MM.1S (cell line): ENCODE results near the gene CARD16.
"Not testable (repeated sequence)": the region's sequence is repeated elsewhere in the genome, so short reads cannot be mapped to it uniquely, and the experiment has no call there.

ENCODE experiments used
- DNase-seq: peaks from one replicate; pipeline ENCODE4 v3.0.0-alpha.2; 2015
- H2AFZ ChIP-seq: fragments of 300-600 bp; sonication (generic); 2 replicates; pipeline ENCODE4 v1.6.0; 2016; ENCODE audit warnings: antibody characterized with exemption, low read length
- H3F3A ChIP-seq: fragments of 300-600 bp; sonication (generic); 2 replicates; pipeline ENCODE4 v1.6.1; 2016; ENCODE audit warnings: mild to moderate bottlenecking, antibody characterized with exemption, low read length, moderate library complexity, mixed read lengths; ENCODE audit not compliant: insufficient read depth
- H3K27ac ChIP-seq: fragments of 300-600 bp; sonication (generic); 2 replicates; pipeline ENCODE4 v1.5.1; 2016; ENCODE audit warnings: mild to moderate bottlenecking, low read length
- H3K27me3 ChIP-seq: fragments of 300-600 bp; sonication (generic); replicated peaks from 2 replicates; pipeline ENCODE4 v1.6.0; 2016; ENCODE audit warnings: low read length; ENCODE audit not compliant: insufficient read depth
- H3K36me3 ChIP-seq: fragments of 300-600 bp; sonication (generic); replicated peaks from 2 replicates; pipeline ENCODE4 v1.6.1; 2016; ENCODE audit warnings: mild to moderate bottlenecking, low read length, mixed read lengths; ENCODE audit not compliant: insufficient read depth
- H3K4me1 ChIP-seq: fragments of 300-600 bp; sonication (generic); 2 replicates; pipeline ENCODE4 v1.6.1; 2016; ENCODE audit warnings: low read length, mixed read lengths
- H3K4me2 ChIP-seq: fragments of 300-600 bp; sonication (generic); 2 replicates; pipeline ENCODE4 v1.6.0; 2016; ENCODE audit warnings: low read depth, low read length
- H3K4me3 ChIP-seq: fragments of 300-600 bp; sonication (generic); 2 replicates; pipeline ENCODE4 v1.5.1; 2016; ENCODE audit warnings: low read length, mixed read lengths
- H3K79me2 ChIP-seq: fragments of 300-600 bp; sonication (generic); 2 replicates; pipeline ENCODE4 v1.6.1; 2016; ENCODE audit warnings: mixed run types, low read length, mixed read lengths
- H3K9ac ChIP-seq: fragments of 300-600 bp; sonication (generic); 2 replicates; pipeline ENCODE4 v1.6.1; 2016; ENCODE audit warnings: low read length, mixed read lengths
- H3K9me2 ChIP-seq: fragments of 300-600 bp; sonication (generic); replicated peaks from 2 replicates; pipeline ENCODE4 v1.6.1; 2016; ENCODE audit warnings: mild to moderate bottlenecking, low read length, mixed read lengths; ENCODE audit not compliant: insufficient read depth
- H3K9me3 ChIP-seq: fragments of 300-600 bp; sonication (generic); replicated peaks from 2 replicates; pipeline ENCODE4 v1.6.1; 2016; ENCODE audit warnings: mild to moderate bottlenecking, low read length, mixed read lengths; ENCODE audit not compliant: insufficient read depth
- H4K20me1 ChIP-seq: fragments of 300-600 bp; sonication (generic); 2 replicates; pipeline ENCODE4 v1.6.1; 2016; ENCODE audit warnings: mild to moderate bottlenecking, low read length, moderate library complexity, mixed read lengths; ENCODE audit not compliant: insufficient read depth
- EZH2 ChIP-seq: fragments of 300-600 bp; sonication (generic); optimal IDR thresholded peaks from 2 replicates; pipeline ENCODE3; 2017; ENCODE audit warnings: low read depth, mild to moderate bottlenecking, antibody characterized with exemption, low read length, mixed read lengths
- EZH2phosphoT487 ChIP-seq: fragments of 300-600 bp; sonication (generic); IDR thresholded peaks from 2 replicates; pipeline ENCODE4 v1.6.1; 2018; ENCODE audit warnings: antibody characterized with exemption, low read length
- TF ChIP-seq, protein P1 (sequence below): fragments of 300-600 bp; sonication (generic); IDR thresholded peaks from 2 replicates; pipeline ENCODE4 v1.5.1; 2016; ENCODE audit warnings: antibody characterized with exemption, low read length, mixed read lengths

CARD16 gene

DNA sequence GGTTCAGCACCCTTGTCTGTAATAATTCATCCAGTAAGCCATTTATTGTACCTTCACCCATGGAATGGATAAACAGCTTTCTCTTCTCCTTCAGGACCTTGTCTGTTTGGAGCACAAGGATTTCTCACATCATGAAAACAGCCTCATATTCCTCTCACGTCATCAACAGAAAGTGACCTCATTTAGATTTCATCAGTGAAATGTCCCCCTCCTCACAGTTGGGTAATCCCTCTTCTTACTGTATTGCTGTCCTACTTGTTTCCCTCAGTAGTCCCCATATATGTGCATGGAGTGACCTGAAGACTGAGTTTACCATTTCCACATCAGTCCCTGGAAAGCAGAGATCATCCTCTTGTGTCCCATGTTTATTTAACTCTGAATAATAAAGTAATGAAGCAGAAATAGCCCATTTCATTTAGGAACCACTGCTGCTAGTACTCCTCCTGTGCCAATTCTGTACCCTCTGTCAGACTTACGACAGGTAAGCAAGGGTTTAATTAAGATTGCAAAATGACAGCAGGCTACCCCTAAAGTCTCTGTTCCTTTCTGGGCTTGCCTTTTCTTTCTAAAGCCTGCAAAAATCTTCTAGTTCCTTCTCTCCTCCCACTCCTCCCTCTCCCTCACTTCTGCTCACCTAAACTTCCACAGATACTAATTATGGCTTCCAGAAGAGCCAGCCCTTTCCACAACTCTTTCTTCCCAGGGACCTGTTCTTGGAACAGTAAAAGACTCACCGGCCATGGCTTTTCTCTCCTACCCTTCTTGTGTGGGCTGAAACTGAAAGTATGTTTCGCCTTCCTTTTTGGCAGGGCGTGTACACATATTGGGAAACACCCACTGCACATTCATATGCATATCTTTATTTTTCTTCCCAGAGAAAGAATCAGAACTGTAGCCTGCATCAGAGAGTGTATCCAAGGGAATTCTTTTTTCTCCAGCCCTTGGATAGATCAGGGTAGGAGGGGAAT lies at the start of gene CARD16:
CARD16 (minus strand) TSS at position 779 of the 968 bp plus-strand sequence; CDS start at position 741, 38 bp downstream.
- H3K9ac ChIP-seq, result peak within 1 kb of the TSS; percentile 39; the same call in 1 of the 2 replicates
- peak within 1 kb of the TSS; percentile 65 for H3K4me3 ChIP-seq
- peak; percentile 73 for DNase-seq
- peak within 1 kb of the TSS; percentile 38; the same call in 1 of the 2 replicates for H3K27ac ChIP-seq
- peaks cover 16% of the 10 kb centered on the region for H3K4me1 ChIP-seq
- H3K27me3 ChIP-seq, H3K36me3 ChIP-seq, H4K20me1 ChIP-seq, H3F3A ChIP-seq, H3K9me3 ChIP-seq, H3K79me2 ChIP-seq, H3K9me2 ChIP-seq: not testable (repeated sequence)
- H3K4me2 ChIP-seq, result peak within 1 kb of the TSS; percentile 74
- peak within 1 kb of the TSS; percentile 85 for H2AFZ ChIP-seq

DNA sequence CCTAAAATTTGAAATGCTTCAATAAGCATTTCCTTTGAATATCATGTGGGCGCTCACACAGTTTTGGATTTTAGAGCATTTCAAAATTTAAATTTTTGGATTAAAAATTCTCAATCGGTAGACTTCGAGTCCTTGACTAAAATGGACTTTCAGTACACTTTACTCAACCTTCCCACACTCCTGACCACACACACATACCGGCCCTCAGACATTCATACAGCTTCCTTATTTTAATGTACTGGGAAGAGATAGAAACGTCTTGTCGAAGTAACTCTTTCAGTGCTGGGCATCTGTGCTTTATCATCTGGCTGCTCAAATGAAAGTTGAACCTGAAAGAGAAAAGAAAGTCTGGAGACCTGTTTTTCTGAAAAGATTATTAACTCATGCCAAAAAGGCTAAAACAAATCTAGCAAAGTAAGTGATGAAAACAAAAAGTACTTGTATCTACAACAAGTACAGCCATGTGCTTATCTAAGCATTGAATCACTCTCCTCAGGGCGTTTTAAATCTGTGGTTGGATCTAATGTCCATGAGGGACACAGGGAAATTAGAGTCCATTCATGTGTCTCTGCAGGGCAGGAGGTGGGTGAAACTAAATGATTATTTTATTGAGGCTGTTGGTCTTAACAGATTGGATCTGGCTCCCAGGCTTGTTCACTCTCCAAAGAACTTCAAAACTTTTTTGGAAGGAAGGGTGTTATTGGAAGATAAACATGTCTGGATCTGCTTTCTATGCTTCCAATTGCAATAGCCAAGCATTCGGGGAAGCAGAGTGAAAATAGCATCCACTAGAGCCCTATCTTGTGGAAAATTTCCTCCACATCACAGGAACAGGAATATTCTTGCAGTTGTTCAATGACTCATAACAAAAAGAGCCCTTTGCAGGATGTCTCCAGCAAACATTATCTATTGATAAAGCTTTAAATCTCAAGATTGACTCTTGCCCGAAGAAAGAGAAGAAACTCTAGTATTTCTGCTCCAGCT lies 47.4 kb upstream of the CARD16 start:
- H3K9ac ChIP-seq, result no peak overlapping the region

DNA sequence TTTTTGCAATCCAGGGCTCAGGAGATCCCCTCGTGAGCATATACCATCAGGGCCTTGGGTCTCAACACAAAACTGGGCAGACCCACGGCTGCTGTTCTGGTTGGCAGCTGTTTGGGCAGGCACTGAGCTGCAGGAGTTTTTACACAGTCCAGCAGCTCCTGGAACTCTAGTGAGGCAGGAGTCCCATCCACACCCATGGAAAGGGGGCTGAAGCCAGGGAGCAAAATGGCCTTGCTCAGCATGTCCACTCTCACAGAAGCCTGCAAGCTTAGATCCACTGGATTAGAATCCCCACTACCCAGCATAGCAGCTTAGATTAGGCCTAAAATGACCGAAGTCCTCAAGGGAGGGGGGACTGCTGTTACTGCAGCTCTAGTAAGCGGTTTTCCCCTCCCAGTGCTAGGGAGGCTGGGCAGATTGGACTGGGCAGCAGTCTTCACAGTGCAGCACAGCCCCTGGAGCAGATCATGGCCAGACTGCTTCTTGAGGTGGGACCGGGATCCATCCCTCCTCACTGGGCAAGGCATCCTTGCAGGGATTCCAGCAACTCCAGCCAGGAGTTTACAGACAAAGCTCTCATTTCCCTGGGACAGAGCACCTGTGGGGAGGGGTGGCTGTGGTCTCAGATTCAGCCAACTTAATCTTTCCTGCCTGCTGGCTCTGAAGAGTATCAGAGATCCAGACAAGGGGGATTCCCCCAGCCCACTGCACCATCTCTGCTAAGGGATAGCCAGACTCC lies 36.4 kb upstream of the CARD16 start:
- no peaks in the 10 kb centered on the region for H4K20me1 ChIP-seq

More for the DNA sequence above, 47.4 kb upstream of the CARD16 start:
- Histone ChIP-seq H2AFZ (no peak overlapping the region), H3K36me3 (no peaks in the 10 kb centered on the region), H3K79me2 (no peaks in the 10 kb centered on the region), H3K9me2 (no peaks in the 10 kb centered on the region), H3K4me2 (no peak overlapping the region), H3K27me3 (no peaks in the 10 kb centered on the region), H3K27ac (no peak overlapping the region), H3K4me1 (no peaks in the 10 kb centered on the region), H3K9me3 (no peaks in the 10 kb centered on the region), H3K4me3 (no peak overlapping the region), H3F3A (no peaks in the 10 kb centered on the region), H4K20me1 (no peaks in the 10 kb centered on the region)
- no peak for DNase-seq
- TF ChIP-seq EZH2 (no peak), EZH2phosphoT487 (no peak)
- TF ChIP-seq, protein P1, sequence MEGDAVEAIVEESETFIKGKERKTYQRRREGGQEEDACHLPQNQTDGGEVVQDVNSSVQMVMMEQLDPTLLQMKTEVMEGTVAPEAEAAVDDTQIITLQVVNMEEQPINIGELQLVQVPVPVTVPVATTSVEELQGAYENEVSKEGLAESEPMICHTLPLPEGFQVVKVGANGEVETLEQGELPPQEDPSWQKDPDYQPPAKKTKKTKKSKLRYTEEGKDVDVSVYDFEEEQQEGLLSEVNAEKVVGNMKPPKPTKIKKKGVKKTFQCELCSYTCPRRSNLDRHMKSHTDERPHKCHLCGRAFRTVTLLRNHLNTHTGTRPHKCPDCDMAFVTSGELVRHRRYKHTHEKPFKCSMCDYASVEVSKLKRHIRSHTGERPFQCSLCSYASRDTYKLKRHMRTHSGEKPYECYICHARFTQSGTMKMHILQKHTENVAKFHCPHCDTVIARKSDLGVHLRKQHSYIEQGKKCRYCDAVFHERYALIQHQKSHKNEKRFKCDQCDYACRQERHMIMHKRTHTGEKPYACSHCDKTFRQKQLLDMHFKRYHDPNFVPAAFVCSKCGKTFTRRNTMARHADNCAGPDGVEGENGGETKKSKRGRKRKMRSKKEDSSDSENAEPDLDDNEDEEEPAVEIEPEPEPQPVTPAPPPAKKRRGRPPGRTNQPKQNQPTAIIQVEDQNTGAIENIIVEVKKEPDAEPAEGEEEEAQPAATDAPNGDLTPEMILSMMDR, result no peak

DNA sequence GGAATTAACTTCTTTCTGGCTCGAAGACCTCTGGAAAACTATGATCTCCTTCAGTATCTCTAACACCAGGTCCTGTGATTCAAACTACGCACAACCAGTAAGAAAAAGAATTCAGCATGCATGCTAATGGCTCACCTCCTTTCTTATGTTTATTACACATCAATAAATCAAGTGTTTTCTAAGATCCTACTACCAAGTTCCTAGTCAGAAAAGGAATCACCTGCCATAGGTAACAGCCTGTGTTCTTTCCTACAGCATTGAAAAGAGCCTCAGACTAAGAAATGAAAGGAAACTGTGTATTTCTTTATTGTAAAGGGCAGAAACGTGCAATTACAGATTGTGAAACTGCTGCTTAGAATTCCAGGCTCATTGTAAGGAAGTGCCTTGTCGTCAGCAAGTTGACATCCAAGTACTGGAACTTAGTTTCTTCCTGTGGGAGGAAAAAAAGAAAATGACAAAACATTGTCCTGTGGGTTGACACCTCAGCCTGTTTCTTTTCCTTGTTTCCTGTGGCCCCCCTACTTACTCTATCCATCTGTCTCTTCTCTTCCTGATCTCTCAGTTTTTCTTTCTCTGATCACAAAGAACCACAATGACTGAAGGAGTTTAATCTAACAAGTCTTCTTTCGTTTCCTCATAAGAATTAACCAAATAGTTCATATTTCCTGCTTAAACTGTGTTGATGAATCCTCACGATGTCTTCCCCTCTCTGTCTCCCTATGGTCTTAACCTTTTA lies 35.2 kb upstream of the CARD16 start:
- H2AFZ ChIP-seq, H3K4me2 ChIP-seq, H3K27ac ChIP-seq, H3K36me3 ChIP-seq, H3K79me2 ChIP-seq, H3K9ac ChIP-seq, H4K20me1 ChIP-seq, H3K9me3 ChIP-seq, DNase-seq, H3K9me2 ChIP-seq, H3K27me3 ChIP-seq, H3K4me3 ChIP-seq, H3F3A ChIP-seq, H3K4me1 ChIP-seq: not testable (repeated sequence)

More for the DNA sequence above, 36.4 kb upstream of the CARD16 start:
- Histone ChIP-seq H3K9ac (no peak overlapping the region), H3K27ac (no peak overlapping the region), H3K9me3 (no peaks in the 10 kb centered on the region), H3K4me1 (no peaks in the 10 kb centered on the region), H3K27me3 (no peaks in the 10 kb centered on the region), H3K4me2 (no peak overlapping the region), H3K4me3 (no peak overlapping the region), H2AFZ (no peak overlapping the region), H3K36me3 (no peaks in the 10 kb centered on the region), H3F3A (no peaks in the 10 kb centered on the region), H3K9me2 (no peaks in the 10 kb centered on the region), H3K79me2 (no peaks in the 10 kb centered on the region)
- DNase-seq, result no peak
- TF ChIP-seq, protein P1, result no peak
- no peak for TF ChIP-seq EZH2phosphoT487
- no peak for TF ChIP-seq EZH2
